Large intestine (tissue), 3 donors: ENCODE data around the gene TSPYL4. TPM values are rescaled to one million over a fixed set of nuclear protein-coding genes. Genes with fewer than 3 reads are reported as not detected.

Experiments
- DNase-seq, 2 donors: peaks; one replicate each; pipeline versions ENCODE4 v3.0.0 to v3.0.0-alpha.2; 2013
- H3K27ac ChIP-seq: one replicate; pipeline ENCODE4 v1.5.1; 2013; ENCODE audit warnings: low read length
- H3K27me3 ChIP-seq: 2 replicates; pipeline ENCODE4 v1.6.1; 2013; ENCODE audit warnings: low read length; ENCODE audit not compliant: control insufficient read depth, insufficient read depth
- H3K36me3 ChIP-seq: 2 replicates; pipeline ENCODE4 v1.6.1; 2013; ENCODE audit warnings: low read length; ENCODE audit not compliant: control insufficient read depth, insufficient read depth
- H3K4me1 ChIP-seq: one replicate; pipeline ENCODE4 v1.6.1; 2013; ENCODE audit warnings: low read length; ENCODE audit not compliant: control insufficient read depth, insufficient read depth
- H3K4me3 ChIP-seq: one replicate; pipeline ENCODE4 v1.5.1; 2013; ENCODE audit warnings: low read length
- H3K9me3 ChIP-seq: one replicate; pipeline ENCODE4 v1.6.1; 2013; ENCODE audit warnings: mild to moderate bottlenecking, low read depth, low read length, moderate library complexity; ENCODE audit not compliant: control insufficient read depth
- WGBS: methylation state at CpG from one replicate; pipeline ENCODE4 v1.1.5; 2013; ENCODE audit warnings: low lambda C conversion rate; ENCODE audit not compliant: insufficient coverage; 5-methylcytosine and 5-hydroxymethylcytosine counted together
- polyA plus RNA-seq: library from polyadenylated mRNA; unstranded; fragments of 120-200 nt; gene quantifications from one replicate; pipeline ENCODE4 v1.2.1, GENCODE V29; 2013

TSPYL4 gene
- polyA plus RNA-seq, 1 donor, result 22.3 TPM

DNA sequence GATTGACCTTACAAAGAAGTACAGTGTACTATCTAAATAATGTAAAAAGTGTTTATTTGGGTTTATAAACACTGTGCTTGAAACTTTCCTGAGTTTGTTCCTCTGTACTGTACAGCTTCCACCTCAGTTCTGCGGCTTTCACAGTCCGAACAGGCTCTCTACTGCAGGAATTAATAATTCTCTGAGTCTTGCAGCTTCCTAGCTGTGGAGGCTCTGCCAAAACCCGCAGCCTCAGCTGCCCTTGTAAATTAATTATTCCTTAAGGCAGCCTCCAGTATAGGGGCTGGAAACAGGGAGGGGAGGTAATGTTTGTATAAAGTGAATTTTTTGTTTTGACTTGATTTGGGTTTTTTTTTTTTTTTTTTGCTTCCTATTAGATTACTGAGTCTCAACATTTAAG, 19.2 kb downstream of the TSPYL4 start:
- H3K27me3 ChIP-seq, result no peaks in the 10 kb centered on the region
- no peak overlapping the region for H3K4me3 ChIP-seq
- no peaks in the 10 kb centered on the region for H3K9me3 ChIP-seq
- WGBS, result no CpG with 5 or more reads among the region's 3 CpGs
- H3K36me3 ChIP-seq, result peaks cover 20% of the 10 kb centered on the region
- DNase-seq, result no peak
- no peaks in the 10 kb centered on the region for H3K4me1 ChIP-seq
- H3K27ac ChIP-seq, result no peak overlapping the region

DNA sequence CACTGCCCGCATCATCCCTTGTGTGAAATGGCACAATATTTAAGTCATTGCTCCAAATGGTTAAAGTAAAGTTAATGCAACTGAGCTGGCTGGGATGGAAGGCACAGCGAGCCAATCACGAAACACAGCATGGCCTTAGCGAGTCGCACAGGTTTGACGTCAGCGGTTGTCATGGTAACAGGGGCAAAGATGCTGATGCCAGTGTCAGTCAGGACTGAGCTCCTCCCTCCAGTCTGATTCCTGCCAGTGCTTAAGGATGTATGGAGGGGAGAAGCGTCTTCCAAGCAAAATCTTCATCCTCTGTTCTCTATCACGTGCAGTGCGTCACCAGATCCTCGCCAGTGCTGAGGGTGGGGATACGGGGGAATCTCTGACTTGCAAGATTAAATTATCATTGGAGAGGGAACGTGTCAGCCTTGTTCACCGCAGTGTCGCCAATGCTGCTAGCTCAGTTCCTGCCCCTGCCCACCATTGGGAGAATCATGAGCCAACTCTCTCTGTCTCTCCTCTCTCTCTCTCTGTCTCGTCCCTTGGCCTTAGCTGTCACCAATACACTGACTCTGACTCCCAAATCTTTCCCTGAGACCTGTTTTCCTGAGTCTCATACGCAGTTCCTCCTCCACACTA, 24.5 kb downstream of the TSPYL4 start:
- 40% methylated on average over 1 of the region's 17 CpGs for WGBS
- Histone ChIP-seq H3K36me3 (peaks cover 3% of the 10 kb centered on the region), H3K4me1 (no peaks in the 10 kb centered on the region), H3K27me3 (no peaks in the 10 kb centered on the region), H3K4me3 (peak overlapping the region; percentile 20), H3K27ac (no peak overlapping the region), H3K9me3 (no peaks in the 10 kb centered on the region)
- peak; percentile 63 to 66 for DNase-seq

DNA sequence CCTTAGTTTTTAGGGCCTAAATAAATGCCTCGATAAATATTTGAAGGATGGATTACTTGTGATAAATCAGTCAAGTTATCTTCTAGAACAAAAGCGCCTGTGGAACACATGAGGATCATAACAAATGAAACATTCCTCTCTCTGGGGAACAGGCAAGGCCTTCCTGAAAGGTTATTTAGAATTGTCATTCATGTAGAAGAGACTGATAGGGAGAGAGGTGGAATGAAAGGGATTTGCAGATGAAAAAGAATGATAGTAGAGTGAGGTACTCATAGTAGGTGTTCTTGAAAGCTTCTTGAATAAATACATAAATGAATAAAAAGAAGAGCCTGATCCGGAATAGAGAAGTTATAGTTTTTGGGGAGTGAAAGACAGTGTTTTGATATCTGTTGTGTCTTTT, 30.5 kb downstream of the TSPYL4 start:
- no peaks in the 10 kb centered on the region for H3K9me3 ChIP-seq
- H3K27me3 ChIP-seq, result no peaks in the 10 kb centered on the region
- peaks cover 10% of the 10 kb centered on the region for H3K36me3 ChIP-seq
- H3K27ac ChIP-seq, result no peak overlapping the region
- WGBS, result no CpG with 5 or more reads among the region's 3 CpGs
- DNase-seq, result no peak
- H3K4me3 ChIP-seq, result no peak overlapping the region
- H3K4me1 ChIP-seq, result no peaks in the 10 kb centered on the region

DNA sequence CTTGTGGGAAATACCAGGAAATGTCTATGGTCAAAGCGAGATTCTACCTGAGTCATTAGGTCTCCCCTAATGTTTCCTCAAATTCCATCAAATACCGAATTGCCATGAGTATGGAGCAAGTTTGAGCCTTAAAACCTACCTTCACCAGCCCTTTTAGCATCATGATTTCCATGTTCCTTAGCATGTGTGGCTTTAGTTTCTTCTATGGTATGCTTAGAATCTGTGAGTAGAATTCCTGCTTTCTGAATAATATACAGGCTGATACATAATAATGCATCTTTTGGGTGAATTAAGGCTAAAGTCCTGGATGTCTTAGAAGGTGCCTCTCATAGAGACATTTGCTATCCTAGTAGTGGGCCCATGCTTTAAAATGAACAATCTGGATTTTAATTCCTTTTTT, 32.0 kb downstream of the TSPYL4 start:
- peaks cover 10% of the 10 kb centered on the region for H3K36me3 ChIP-seq
- DNase-seq, result no peak
- no peaks in the 10 kb centered on the region for H3K4me1 ChIP-seq
- no peaks in the 10 kb centered on the region for H3K27me3 ChIP-seq
- H3K27ac ChIP-seq, result no peak overlapping the region
- WGBS, result no CpG with 5 or more reads among the region's 2 CpGs
- H3K4me3 ChIP-seq, result no peak overlapping the region
- H3K9me3 ChIP-seq, result no peaks in the 10 kb centered on the region

DNA sequence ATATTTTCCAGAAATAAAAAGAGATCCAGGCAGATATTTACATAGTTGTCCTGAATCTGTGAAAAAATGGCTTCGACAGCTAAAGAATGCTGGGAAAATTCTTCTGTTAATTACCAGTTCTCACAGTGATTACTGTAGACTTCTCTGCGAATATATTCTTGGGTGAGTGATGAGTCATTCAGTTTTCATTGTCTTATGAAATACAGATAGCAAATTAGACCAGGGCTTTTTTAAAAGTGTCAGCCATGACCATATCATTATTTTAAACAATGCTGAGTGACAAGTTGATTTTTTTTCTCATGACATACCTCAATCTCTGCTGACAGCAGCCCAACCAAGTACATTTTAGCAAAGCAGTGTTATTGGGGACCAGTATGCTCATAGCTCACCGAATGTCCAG, 32.8 kb downstream of the TSPYL4 start:
- H3K4me1 ChIP-seq, result no peaks in the 10 kb centered on the region
- no peak overlapping the region for H3K27ac ChIP-seq
- no peak overlapping the region for H3K4me3 ChIP-seq
- DNase-seq, result no peak
- no peaks in the 10 kb centered on the region for H3K9me3 ChIP-seq
- 80% methylated on average over 1 of the region's 3 CpGs for WGBS
- H3K36me3 ChIP-seq, result peaks cover 10% of the 10 kb centered on the region
- H3K27me3 ChIP-seq, result no peaks in the 10 kb centered on the region

DNA sequence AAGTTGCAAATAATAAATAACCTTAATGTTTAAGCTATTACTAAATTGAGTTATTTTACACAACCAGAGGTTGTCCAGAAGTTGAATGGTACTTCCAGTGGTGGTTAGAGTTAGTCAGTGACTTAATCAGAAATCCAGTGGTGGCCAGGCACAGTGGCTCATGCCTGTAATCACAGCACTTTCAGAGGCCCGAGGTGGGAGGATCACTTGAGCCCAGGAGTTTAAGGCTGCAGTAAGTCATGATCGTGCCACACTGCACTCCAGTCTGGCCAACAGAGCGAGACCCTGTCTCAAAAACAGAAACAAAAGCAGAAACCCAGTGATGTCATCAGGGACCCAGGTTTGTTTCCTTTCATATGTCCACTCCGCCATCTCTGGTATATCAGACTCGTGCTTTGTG, 35.0 kb downstream of the TSPYL4 start:
- Histone ChIP-seq H3K36me3 (peaks cover 7% of the 10 kb centered on the region), H3K27ac (no peak overlapping the region), H3K4me1 (no peaks in the 10 kb centered on the region), H3K4me3 (no peak overlapping the region), H3K9me3 (no peaks in the 10 kb centered on the region), H3K27me3 (no peaks in the 10 kb centered on the region)
- WGBS, result 100% methylated on average over 2 of the region's 5 CpGs
- no peak for DNase-seq

DNA sequence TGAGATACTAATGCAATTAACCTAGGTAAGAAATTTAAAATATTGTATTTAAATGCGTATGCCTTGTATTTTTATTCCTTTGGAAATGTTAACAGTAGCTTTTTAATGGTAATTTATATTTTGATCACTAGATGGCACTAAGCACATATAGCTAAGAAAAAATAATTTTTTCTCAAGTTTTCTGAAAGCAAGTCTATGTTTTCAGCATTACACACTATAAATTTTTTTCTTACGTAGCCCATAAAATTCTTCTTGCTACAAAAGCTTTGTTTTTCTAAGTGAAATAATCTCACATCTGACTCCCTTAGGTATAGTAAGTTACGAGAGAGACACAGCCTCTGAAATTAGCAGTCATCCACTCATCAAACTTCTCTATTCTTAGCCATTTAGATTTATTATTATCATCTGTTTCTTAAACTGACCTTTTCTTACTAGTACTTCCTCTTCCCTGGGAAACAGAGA, 35.7 kb downstream of the TSPYL4 start:
- no peaks in the 10 kb centered on the region for H3K27me3 ChIP-seq
- H3K9me3 ChIP-seq, result no peaks in the 10 kb centered on the region
- H3K36me3 ChIP-seq, result peaks cover 5% of the 10 kb centered on the region
- WGBS, result 50% methylated on average over 1 of the region's 3 CpGs
- H3K27ac ChIP-seq, result no peak overlapping the region
- no peak overlapping the region for H3K4me3 ChIP-seq
- no peaks in the 10 kb centered on the region for H3K4me1 ChIP-seq
- no peak for DNase-seq

DNA sequence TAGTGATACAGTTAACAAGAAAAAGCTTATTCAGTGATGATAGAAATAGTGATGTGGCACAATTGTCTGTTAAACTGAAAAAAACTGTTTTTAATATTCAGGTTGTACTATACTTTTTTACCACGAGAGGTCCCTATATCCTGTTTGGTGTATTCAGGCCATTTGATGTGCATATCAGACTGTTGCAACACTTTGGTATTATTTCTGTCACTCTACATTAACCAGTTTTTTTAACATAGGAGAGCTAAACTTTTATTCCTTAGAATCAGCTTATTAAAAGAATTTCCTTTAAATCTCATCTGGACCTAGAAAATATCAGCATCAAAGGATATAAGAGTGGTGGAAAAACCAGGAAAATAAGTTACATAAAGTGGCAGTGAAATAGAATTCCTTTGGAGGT, 36.8 kb downstream of the TSPYL4 start:
- Histone ChIP-seq H3K4me3 (no peak overlapping the region), H3K9me3 (no peaks in the 10 kb centered on the region), H3K4me1 (no peaks in the 10 kb centered on the region), H3K36me3 (peaks cover 3% of the 10 kb centered on the region), H3K27me3 (no peaks in the 10 kb centered on the region), H3K27ac (no peak overlapping the region)
- DNase-seq, result peak; percentile 9 to 22
- WGBS, result 0% methylated on average over 1 of the region's 1 CpG

DNA sequence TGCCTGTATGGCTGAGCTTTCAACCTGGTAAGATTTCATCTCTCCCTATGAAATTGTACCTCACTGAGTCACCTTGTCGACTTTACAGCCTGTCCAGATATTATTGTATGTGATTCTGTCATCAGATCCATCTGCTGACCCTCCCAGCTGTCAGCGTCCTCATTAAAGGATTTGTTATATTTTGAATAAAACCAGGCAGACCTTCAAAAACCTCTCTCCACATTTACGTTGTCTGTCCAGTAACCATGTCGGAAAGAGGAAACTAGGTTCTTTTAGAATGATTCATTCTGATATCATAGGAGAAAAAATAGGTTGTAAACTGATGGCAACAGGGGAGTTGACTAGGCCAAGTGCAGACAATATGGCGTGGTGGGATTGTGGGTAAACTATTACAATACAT, 38.5 kb downstream of the TSPYL4 start:
- WGBS, result 90% methylated on average over 2 of the region's 5 CpGs
- no peak for DNase-seq
- Histone ChIP-seq H3K27me3 (no peaks in the 10 kb centered on the region), H3K9me3 (no peaks in the 10 kb centered on the region), H3K27ac (no peak overlapping the region), H3K4me1 (no peaks in the 10 kb centered on the region), H3K4me3 (no peak overlapping the region), H3K36me3 (no peaks in the 10 kb centered on the region)

DNA sequence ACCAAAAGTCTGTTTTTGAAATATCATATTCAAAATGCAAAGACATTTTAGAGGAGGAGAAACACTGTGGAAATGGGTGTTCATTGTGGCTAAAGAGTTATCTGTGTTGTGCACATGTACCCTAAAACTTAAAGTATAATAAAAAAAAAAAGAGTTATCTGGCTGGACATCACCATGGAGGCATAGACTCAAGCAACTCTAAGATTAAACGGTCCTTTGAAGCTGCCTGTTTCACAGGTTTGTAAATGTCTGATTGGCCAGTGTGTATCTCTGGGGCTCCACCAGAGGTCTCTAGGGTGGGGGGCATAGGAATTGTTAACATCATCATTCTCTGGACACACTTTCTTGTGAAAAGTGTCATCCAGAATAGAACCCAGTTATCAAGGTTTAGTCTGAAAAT, 39.2 kb downstream of the TSPYL4 start:
- no CpG with 5 or more reads among the region's 1 CpG for WGBS
- DNase-seq, result no peak
- no peaks in the 10 kb centered on the region for H3K4me1 ChIP-seq
- no peaks in the 10 kb centered on the region for H3K9me3 ChIP-seq
- H3K36me3 ChIP-seq, result no peaks in the 10 kb centered on the region
- no peak overlapping the region for H3K4me3 ChIP-seq
- no peak overlapping the region for H3K27ac ChIP-seq
- no peaks in the 10 kb centered on the region for H3K27me3 ChIP-seq

DNA sequence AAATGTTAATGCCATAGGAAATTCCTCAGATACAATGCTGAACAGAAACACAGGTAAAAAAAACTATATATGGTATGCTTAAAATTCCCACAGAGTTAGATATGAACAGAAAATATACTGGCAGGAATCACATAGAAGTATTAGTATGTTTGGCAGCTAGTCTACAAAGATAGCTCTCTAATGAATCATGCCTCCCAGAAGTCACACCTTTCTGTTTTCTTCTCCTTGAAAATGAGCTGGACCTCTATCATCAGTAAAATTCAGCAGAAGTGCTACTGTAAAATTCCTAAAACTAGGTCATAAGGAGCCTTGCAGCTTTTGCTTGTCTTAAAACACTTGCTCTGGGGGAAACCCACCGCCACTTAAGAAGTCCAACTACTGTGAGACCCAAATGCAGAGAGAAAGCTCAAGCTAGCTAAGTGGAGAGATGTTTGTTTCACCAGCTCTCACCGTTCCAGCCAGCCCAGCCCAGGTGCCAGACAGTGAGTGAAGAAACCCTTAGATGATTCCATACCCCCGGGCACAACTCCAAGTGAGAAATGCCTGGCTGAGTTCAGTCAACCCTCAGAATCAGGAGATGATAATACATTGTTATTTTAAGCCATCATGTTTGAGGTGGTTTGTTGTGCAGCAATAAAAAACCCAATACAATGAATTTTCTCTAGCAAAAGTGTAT, 43.0 kb downstream of the TSPYL4 start:
- DNase-seq, result no peak
- no peaks in the 10 kb centered on the region for H3K36me3 ChIP-seq
- no peaks in the 10 kb centered on the region for H3K9me3 ChIP-seq
- WGBS, result no CpG with 5 or more reads among the region's 3 CpGs
- no peak overlapping the region for H3K27ac ChIP-seq
- H3K4me3 ChIP-seq, result no peak overlapping the region
- no peaks in the 10 kb centered on the region for H3K4me1 ChIP-seq
- H3K27me3 ChIP-seq, result no peaks in the 10 kb centered on the region
